ENCODE data around the gene NMRK2.
"Not testable (repeated sequence)": the region's sequence is repeated elsewhere in the genome, so short reads cannot be mapped to it uniquely, and the experiment has no call there.

Gene NMRK2

DNA sequence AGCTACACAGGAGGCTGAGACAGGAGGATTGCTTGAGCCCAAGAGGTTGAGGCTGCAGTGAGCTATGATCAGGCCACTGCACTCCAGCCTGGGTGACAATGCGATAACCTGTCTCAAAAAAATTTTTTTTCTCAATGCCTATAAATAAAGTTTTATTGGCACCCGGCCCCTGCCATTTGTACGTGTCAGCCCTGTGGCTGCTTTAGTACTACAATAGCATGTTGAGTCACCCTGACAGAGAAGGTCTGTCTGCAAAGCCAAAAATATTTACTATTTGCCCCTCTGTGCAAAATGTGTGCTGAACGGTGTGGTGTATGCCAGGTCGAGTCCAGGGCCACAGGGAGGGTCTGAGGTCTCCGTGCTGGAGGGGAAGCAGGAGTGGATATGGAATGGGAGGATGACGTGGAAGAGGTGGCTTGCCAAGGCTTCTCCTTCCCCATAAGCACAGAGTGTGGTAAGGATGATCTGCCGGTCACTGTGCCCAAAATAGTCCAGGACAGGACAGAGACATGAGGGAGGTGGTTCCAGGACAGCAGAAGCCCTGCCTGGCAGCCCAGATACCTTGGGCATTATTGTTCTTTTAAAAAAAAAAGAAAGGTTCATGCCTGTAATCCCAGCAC, 10.0 kb downstream of the NMRK2 start:
- no peak overlapping the region for H3K27ac ChIP-seq
- TF ChIP-seq CTCF (conservative IDR thresholded peaks at IDR 0.05) (no peak), ZFX (IDR thresholded peaks at IDR 0.05) (no peak)

- no peak overlapping the region for H3K27ac ChIP-seq
- TF ChIP-seq CTCF (conservative IDR thresholded peaks at IDR 0.05) (no peak), ZFX (IDR thresholded peaks at IDR 0.05) (no peak)
Measured at GRCh38 chr19:3944018-3944721, 11.3 kb downstream of the NMRK2 start.

DNA sequence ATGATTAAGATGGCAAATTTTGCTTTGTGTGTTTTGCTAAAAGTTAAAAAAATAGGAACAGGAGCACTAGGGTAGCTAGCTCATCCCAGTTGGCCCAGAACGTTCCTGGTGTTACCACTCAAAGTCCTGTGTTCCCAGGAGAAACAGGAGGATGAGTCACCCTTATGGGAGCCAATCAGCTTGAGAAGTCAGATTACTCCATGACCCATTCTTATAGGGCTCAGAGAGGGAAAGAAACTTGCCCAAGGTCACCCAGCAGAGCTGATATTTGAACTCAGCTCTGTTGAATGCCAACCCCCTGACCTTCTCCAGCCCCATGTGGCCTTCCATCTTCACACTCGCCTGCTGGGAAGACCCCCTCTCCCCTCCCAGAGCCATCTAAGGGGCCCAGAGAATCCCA, 13.0 kb downstream of the NMRK2 start:
- H3K27ac ChIP-seq: no peak overlapping the region
- no peak for TF ChIP-seq ZFX (IDR thresholded peaks at IDR 0.05)
- TF ChIP-seq CTCF (conservative IDR thresholded peaks at IDR 0.05): no peak

GRCh38 chr19:3947316-3947933, 14.6 kb downstream of the NMRK2 start:
- not testable (repeated sequence) for H3K27ac ChIP-seq

DNA sequence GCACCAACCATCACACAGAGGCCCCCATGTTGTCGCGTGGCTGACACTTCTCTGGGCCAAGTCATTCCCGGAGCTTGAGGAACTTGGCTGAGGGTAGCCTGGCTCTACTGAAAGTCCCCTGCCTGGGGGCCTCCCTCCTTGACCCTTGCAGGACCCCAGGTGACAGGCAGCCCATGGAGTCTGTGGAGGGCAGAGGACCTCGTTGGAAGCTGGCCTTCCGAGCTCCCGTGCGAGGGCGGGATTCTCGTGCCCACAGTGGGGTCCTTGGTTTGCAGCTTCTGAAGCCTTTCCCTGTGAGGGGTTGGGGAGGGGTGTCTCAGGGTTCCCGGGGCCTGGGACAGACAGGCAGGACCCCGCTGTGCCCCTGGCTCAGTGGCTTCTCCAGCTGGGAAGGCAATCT, 16.4 kb downstream of the NMRK2 start:
- no peak overlapping the region for H3K27ac ChIP-seq
- TF ChIP-seq ZFX (IDR thresholded peaks at IDR 0.05) (no peak), CTCF (conservative IDR thresholded peaks at IDR 0.05) (no peak)

- H3K27ac ChIP-seq: no peak overlapping the region
- TF ChIP-seq CTCF (conservative IDR thresholded peaks at IDR 0.05) (no peak), ZFX (IDR thresholded peaks at IDR 0.05) (no peak)
Measured at GRCh38 chr19:3949997-3950859, 17.4 kb downstream of the NMRK2 start.

DNA sequence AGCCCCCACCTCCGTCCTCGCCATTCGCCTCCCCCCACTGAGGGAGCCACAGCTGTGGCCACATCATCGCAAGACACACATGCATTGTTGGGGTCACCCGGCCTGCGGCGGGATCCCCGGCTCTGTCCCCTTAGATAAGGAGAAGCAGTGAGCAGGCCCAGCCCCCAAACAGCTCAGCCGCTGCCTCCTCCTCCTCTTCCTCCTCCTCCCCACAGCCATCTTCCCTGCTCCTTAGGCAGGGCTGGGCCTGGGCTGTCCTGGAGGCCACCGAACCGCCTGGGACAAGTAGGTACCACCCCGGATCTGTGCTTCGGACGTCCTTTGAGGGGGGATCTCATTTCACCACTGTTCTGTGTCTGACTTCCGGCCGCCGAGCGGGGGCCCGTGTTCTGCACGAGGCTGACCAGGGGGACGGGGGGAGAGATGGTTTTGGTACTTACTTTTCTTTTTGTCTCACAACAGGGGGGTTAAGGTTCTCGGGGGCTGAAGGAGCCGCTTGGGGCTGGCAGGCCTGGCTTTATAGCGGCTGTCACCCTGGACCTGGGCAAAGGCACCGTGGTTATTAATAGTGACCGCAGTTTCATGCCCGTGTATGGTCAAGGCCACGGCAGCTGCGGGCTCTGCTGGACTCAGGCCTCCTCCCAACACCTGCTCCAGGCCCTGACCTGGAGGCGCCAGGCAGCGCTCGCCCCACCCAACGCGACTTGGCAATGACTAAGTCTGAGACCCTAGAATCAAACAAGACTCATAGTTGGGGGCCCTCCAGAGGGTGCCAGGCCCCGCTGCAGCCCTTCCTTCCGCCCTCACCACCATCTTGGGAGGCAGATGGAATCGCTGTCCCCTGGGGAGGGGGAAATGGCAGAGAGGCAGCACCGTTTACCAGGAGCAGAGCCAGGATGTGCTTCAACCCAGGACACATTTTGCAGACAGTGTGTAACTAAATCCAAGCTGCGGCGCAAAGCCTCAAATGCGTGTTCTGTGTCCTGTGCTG, 18.3 kb downstream of the NMRK2 start:
- TF ChIP-seq CTCF (conservative IDR thresholded peaks at IDR 0.05) (no peak), ZFX (IDR thresholded peaks at IDR 0.05) (no peak)
- no peak overlapping the region for H3K27ac ChIP-seq

DNA sequence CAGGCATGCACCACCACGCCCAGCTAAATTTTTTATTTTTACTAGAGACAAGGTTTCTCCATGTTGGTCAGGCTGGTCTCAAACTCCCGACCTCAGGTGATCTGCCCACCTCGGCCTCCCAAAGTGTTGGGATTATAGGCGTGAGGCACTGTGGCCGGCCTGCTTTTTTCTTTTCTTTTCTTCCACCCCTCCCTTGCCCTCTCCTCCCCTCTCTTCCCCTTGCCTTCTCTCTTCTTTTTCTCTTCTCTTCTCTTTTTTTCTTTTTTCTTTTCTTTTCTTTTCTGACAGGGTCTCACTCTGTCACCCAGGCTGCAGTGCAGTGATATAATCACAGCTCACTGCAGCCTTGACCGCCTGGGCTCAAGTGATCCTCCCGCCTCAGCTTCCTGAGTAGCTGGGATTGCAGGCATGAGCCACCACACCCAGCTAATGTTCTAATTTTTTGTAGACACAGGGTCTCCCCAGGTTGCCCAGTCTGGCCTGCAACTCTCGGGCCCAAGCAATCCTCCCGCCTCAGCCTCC, 19.9 kb downstream of the NMRK2 start:
- H3K27ac ChIP-seq: not testable (repeated sequence)

Measured in C4-2B (cell line).